Endothelial cell of umbilical vein (primary cell): Measurements from ENCODE around the gene RMC1.

Source experiments
- CTCF ChIP-seq, 2 donors: IDR thresholded peaks; 1 replicate in 1 of 2; 2 replicates in 1 of 2; pipeline ENCODE4 v1.5.1; 2011; ENCODE audit warnings: low read length in 2 of 2, mild to moderate bottlenecking in 2 of 2, moderate library complexity in 2 of 2, control low read depth in 1 of 2, inconsistent platforms in 1 of 2, low read depth in 1 of 2; ENCODE audit not compliant: insufficient read depth in 1 of 2; ENCODE audit errors: extremely low read depth in 1 of 2
- EZH2 ChIP-seq: IDR thresholded peaks from 2 replicates; pipeline ENCODE4 v1.6.1; 2012; ENCODE audit warnings: borderline replicate concordance, low read depth, mild to moderate bottlenecking, moderate library complexity, low read length, inconsistent platforms; ENCODE audit not compliant: severe bottlenecking
- POLR2A ChIP-seq: IDR thresholded peaks from 2 replicates; pipeline ENCODE4 v1.6.1; 2012; ENCODE audit warnings: low read depth, mild to moderate bottlenecking, control low read depth, low read length

- TF ChIP-seq POLR2A (no peak), CTCF (IDR thresholded peaks at IDR 0.05; ENCODE audit: extremely low read depth in 1 of 2, insufficient read depth in 1 of 2, low read depth in 1 of 2, low read length in 2 of 2) (no peak), EZH2 (no peak)
Observed at GRCh38 chr18:23462876-23463275, 40.4 kb upstream of the RMC1 start.
